Measurements from ENCODE around the gene TMOD3. TPM values are rescaled to one million over a fixed set of nuclear protein-coding genes. Genes with fewer than 3 reads are reported as not detected.

TMOD3 gene
- total RNA-seq, 1 donor from 2014 or later, result 30.9 TPM

GRCh38 chr15:51935466-51936104 is 106.1 kb downstream of the TMOD3 start:
- no peaks in the 10 kb centered on the region for H3K4me1 ChIP-seq
- no peaks in the 10 kb centered on the region for H3K9me3 ChIP-seq (replicated peaks)
- no peak overlapping the region for H3K4me3 ChIP-seq
- no peak overlapping the region for H3K27ac ChIP-seq (replicated peaks)
- DNase-seq, result no peak
- H3K27me3 ChIP-seq (ENCODE audit: low read depth), result no peaks in the 10 kb centered on the region
- TF ChIP-seq CTCF (IDR thresholded peaks at IDR 0.05; ENCODE audit: borderline replicate concordance), result no peak
- H3K36me3 ChIP-seq, result peaks cover 24% of the 10 kb centered on the region
- intact Hi-C loops (cut with micrococcal nuclease), result no loop called here

DNA sequence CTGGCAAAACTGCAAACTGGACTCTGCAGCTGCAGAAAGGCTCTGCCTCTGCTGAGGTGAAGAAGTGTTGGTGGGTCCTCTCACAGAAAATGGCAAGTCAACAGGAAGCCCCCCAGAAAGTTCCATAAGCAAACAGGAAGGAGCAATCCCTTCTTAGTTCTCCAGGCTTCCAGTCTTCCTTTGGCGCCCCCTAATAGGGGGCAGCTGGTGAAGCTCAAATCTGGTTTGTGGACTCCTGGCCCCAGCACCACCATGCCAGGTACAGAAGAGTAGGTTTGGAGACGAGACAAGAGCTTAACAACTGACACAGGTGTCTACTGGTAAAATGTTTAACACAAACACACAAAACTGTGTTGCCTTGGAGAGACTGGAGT is 106.6 kb downstream of the TMOD3 start:
- DNase-seq, result no peak
- no peak for TF ChIP-seq CTCF (IDR thresholded peaks at IDR 0.05; ENCODE audit: borderline replicate concordance)
- intact Hi-C loops (cut with micrococcal nuclease), result no loop called here

DNA sequence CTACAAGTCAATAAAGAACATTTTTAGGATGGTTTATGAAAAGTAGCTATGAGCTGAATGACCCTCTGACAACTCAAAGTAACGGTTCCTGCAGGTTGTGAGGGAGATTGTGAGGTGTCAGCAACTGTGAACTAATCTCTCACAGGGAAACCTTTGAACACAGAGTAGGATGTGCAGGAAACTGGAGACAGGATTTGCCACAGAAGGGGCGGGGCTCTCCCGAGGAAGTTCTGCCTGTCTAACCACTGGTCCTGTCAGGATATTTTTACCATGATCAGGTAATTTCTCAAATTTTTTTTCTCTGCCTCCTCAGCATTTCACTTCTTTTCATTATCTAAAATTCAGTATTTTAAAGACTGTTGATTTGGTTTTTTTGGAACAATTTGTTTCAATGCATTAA is 108.8 kb downstream of the TMOD3 start:
- peaks cover 19% of the 10 kb centered on the region for H3K36me3 ChIP-seq
- TF ChIP-seq CTCF (IDR thresholded peaks at IDR 0.05; ENCODE audit: borderline replicate concordance), result no peak
- H3K27ac ChIP-seq (replicated peaks), result no peak overlapping the region
- H3K4me3 ChIP-seq, result no peak overlapping the region
- no peaks in the 10 kb centered on the region for H3K9me3 ChIP-seq (replicated peaks)
- intact Hi-C loops (cut with micrococcal nuclease), result no loop called here
- H3K4me1 ChIP-seq, result no peaks in the 10 kb centered on the region
- H3K27me3 ChIP-seq (ENCODE audit: low read depth), result no peaks in the 10 kb centered on the region
- DNase-seq, result no peak

More for the DNA sequence above, 106.6 kb downstream of the TMOD3 start:
- H3K4me1 ChIP-seq, result no peaks in the 10 kb centered on the region
- peaks cover 20% of the 10 kb centered on the region for H3K36me3 ChIP-seq
- H3K27me3 ChIP-seq (ENCODE audit: low read depth), result no peaks in the 10 kb centered on the region
- H3K9me3 ChIP-seq (replicated peaks), result no peaks in the 10 kb centered on the region
- no peak overlapping the region for H3K27ac ChIP-seq (replicated peaks)
- H3K4me3 ChIP-seq, result no peak overlapping the region

GRCh38 chr15:51939216-51939615 is 109.8 kb downstream of the TMOD3 start:
- Histone ChIP-seq H3K36me3 (peaks cover 28% of the 10 kb centered on the region), H3K9me3 (replicated peaks) (no peaks in the 10 kb centered on the region), H3K4me3 (no peak overlapping the region), H3K4me1 (no peaks in the 10 kb centered on the region), H3K27ac (replicated peaks) (no peak overlapping the region), H3K27me3 (ENCODE audit: low read depth) (no peaks in the 10 kb centered on the region)
- intact Hi-C loops (cut with micrococcal nuclease), result no loop called here
- no peak for TF ChIP-seq CTCF (IDR thresholded peaks at IDR 0.05; ENCODE audit: borderline replicate concordance)
- DNase-seq, result no peak

- Histone ChIP-seq H3K4me3 (no peak overlapping the region), H3K9me3 (replicated peaks) (no peaks in the 10 kb centered on the region), H3K36me3 (peaks cover 85% of the 10 kb centered on the region), H3K27ac (replicated peaks) (no peak overlapping the region), H3K27me3 (ENCODE audit: low read depth) (no peaks in the 10 kb centered on the region), H3K4me1 (no peaks in the 10 kb centered on the region)
- DNase-seq, result no peak
- intact Hi-C loops (cut with micrococcal nuclease), result no loop called here
- no peak for TF ChIP-seq CTCF (IDR thresholded peaks at IDR 0.05; ENCODE audit: borderline replicate concordance)
These were observed 117.7 kb downstream of the TMOD3 start for GRCh38 chr15:51947124-51947523.
